Liver (tissue), 9 donors: Measurements from ENCODE around the gene ST7. TPM values are rescaled to one million over a fixed set of nuclear protein-coding genes. Genes with fewer than 3 reads are reported as not detected.

Experiments
- DNase-seq: peaks from one replicate; pipeline ENCODE4 v3.0.0-alpha.2; 2017; ENCODE audit warnings: low spot score
- H3K27ac ChIP-seq, 2 donors: one replicate each; pipeline ENCODE4 v1.7.0; 2013; ENCODE audit warnings: inconsistent platforms in 2 of 2, low read length in 2 of 2, control low read depth in 1 of 2, low read depth in 1 of 2, mild to moderate bottlenecking in 1 of 2
- H3K27me3 ChIP-seq, 4 donors: one replicate each; pipeline versions ENCODE4 v1.6.1 to v1.7.0; 2013; ENCODE audit warnings: low read length in 3 of 4, inconsistent platforms in 1 of 4, mild to moderate bottlenecking in 1 of 4, moderate library complexity in 1 of 4; ENCODE audit not compliant: control insufficient read depth in 4 of 4, insufficient read depth in 4 of 4
- H3K36me3 ChIP-seq, 4 donors: one replicate each; pipeline versions ENCODE4 v1.6.1 to v1.7.0; 2013; ENCODE audit warnings: low read length in 3 of 4, mild to moderate bottlenecking in 3 of 4, low read depth in 1 of 4, moderate library complexity in 1 of 4; ENCODE audit not compliant: control insufficient read depth in 4 of 4, insufficient read depth in 3 of 4
- H3K4me1 ChIP-seq, 4 donors: one replicate each; pipeline versions ENCODE4 v1.6.1 to v1.7.0; 2013; ENCODE audit warnings: low read length in 3 of 4, mild to moderate bottlenecking in 3 of 4, moderate library complexity in 1 of 4; ENCODE audit not compliant: control insufficient read depth in 4 of 4, insufficient read depth in 4 of 4
- H3K4me3 ChIP-seq, 3 donors: one replicate each; pipeline versions ENCODE4 v1.6.1 to v1.7.0; 2013; ENCODE audit warnings: low read length in 3 of 3, control low read depth in 1 of 3, low read depth in 1 of 3, mild to moderate bottlenecking in 1 of 3
- H3K9ac ChIP-seq, 2 donors: one replicate each; pipeline ENCODE4 v1.7.0; 2013; ENCODE audit warnings: low read length in 2 of 2, mild to moderate bottlenecking in 2 of 2, moderate library complexity in 2 of 2, control low read depth in 1 of 2, low read depth in 1 of 2
- H3K9me3 ChIP-seq, 4 donors: one replicate each; pipeline versions ENCODE4 v1.6.1 to v1.7.0; 2013; ENCODE audit warnings: low read length in 3 of 4; ENCODE audit not compliant: control insufficient read depth in 4 of 4
- ATF3 ChIP-seq: IDR thresholded peaks from 2 replicates; pipeline ENCODE4 v1.6.1; 2016; ENCODE audit warnings: antibody characterized with exemption
- CTCF ChIP-seq: fragments of 150-350 bp; IDR thresholded peaks from 2 replicates; pipeline ENCODE4 v1.5.1; 2017; ENCODE audit warnings: improper control_type of control experiment, low read depth, low read length; ENCODE audit not compliant: missing input control
- EGR1 ChIP-seq, 2 donors: IDR thresholded peaks; 2 replicates each; pipeline ENCODE4 v1.6.1; 2016 to 2018; ENCODE audit warnings: antibody characterized with exemption in 2 of 2, low read depth in 2 of 2
- FOXA1 ChIP-seq: IDR thresholded peaks from 2 replicates; pipeline ENCODE4 v1.6.1; 2016; ENCODE audit warnings: antibody characterized with exemption
- FOXA2 ChIP-seq: IDR thresholded peaks from 2 replicates; pipeline ENCODE4 v1.6.1; 2016; ENCODE audit warnings: antibody characterized with exemption
- GABPA ChIP-seq, 2 donors: IDR thresholded peaks in 1 of 2; conservative IDR thresholded peaks in 1 of 2; 2 replicates each; pipeline ENCODE4 v1.6.1; 2016; ENCODE audit warnings: antibody characterized with exemption in 2 of 2, mild to moderate bottlenecking in 1 of 2, moderate library complexity in 1 of 2
- HNF4G ChIP-seq: IDR thresholded peaks from 2 replicates; pipeline ENCODE4 v1.6.1; 2016; ENCODE audit warnings: antibody characterized with exemption
- MAX ChIP-seq: IDR thresholded peaks from 2 replicates; pipeline ENCODE4 v1.6.1; 2016; ENCODE audit warnings: antibody characterized with exemption
- NR2F2 ChIP-seq: IDR thresholded peaks from 2 replicates; pipeline ENCODE4 v1.6.1; 2016; ENCODE audit warnings: antibody characterized with exemption
- RAD21 ChIP-seq, 2 donors: IDR thresholded peaks; 2 replicates each; pipeline ENCODE4 v1.6.1; 2016; ENCODE audit warnings: antibody characterized with exemption in 2 of 2, mild to moderate bottlenecking in 2 of 2
- REST ChIP-seq: IDR thresholded peaks from 2 replicates; pipeline ENCODE4 v1.6.1; 2016; ENCODE audit warnings: antibody characterized with exemption, mild to moderate bottlenecking
- SP1 ChIP-seq: IDR thresholded peaks from 2 replicates; pipeline ENCODE4 v1.6.1; 2018; ENCODE audit warnings: antibody characterized with exemption, mild to moderate bottlenecking
- YY1 ChIP-seq: IDR thresholded peaks from 2 replicates; pipeline ENCODE4 v1.6.1; 2016; ENCODE audit warnings: antibody characterized with exemption, mild to moderate bottlenecking
- ZBTB33 ChIP-seq: IDR thresholded peaks from 2 replicates; pipeline ENCODE4 v1.6.1; 2016; ENCODE audit warnings: antibody characterized with exemption
- WGBS: extraction: QIAGEN DNeasy Blood & Tissue Kit; methylation state at CpG from one replicate; pipeline ENCODE4 v1.1.7; 2013; 5-methylcytosine and 5-hydroxymethylcytosine counted together
- polyA plus RNA-seq, 2 donors: library from polyadenylated mRNA; stranded (reverse) in 1 of 2; unstranded in 1 of 2; fragments of 200-250 nt in 1 of 2; fragments of >200 nt in 1 of 2; fragmentation: Nextera tagmentation in 1 of 2; extraction: Ambion mirVana in 1 of 2; gene quantifications; one replicate each; pipeline versions ENCODE4 v1.2.1 to v1.2.3, GENCODE V29; 2013 to 2015
- total RNA-seq, 2 donors: library from RNA; depleted of rRNA; stranded (reverse); fragments of >200 nt; gene quantifications; one replicate each; pipeline ENCODE4 v1.2.3, GENCODE V29; 2014
- donor health status: healthy.
- donor health status: healthy.
- donor health status: healthy.
- donor health status: healthy.
- donor health status: healthy.

ST7 gene
- total and polyA plus RNA-seq, 4 donors: 13.5 to 30.7 (median 22.6) TPM

GRCh38 chr7:117113871-117114270 is 160.6 kb downstream of the ST7 start:
- Histone ChIP-seq H3K4me3 (no peak overlapping the region), H3K4me1 (no peaks in the 10 kb centered on the region), H3K36me3 (no peaks in the 10 kb centered on the region), H3K9ac (no peak overlapping the region), H3K27me3 (no peaks in the 10 kb centered on the region), H3K9me3 (no peaks in the 10 kb centered on the region), H3K27ac (no peak overlapping the region)
- 93% methylated on average over 4 of the region's 4 CpGs for WGBS
- TF ChIP-seq EGR1 (IDR thresholded peaks at IDR 0.05; ENCODE audit: low read depth in 2 of 2) (no peak), YY1 (no peak), FOXA1 (no peak), HNF4G (no peak), RAD21 (IDR thresholded peaks at IDR 0.05) (no peak), FOXA2 (no peak), ATF3 (no peak), ZBTB33 (no peak), CTCF (no peak), MAX (no peak), REST (no peak), NR2F2 (no peak), SP1 (no peak)
- no peak for DNase-seq

GRCh38 chr7:117114272-117114671 is 161.0 kb downstream of the ST7 start:
- no peak overlapping the region for H3K27ac ChIP-seq
- H3K27me3 ChIP-seq: no peaks in the 10 kb centered on the region
- H3K36me3 ChIP-seq: no peaks in the 10 kb centered on the region
- TF ChIP-seq REST (no peak), FOXA2 (no peak), GABPA (IDR thresholded peaks at IDR 0.05 in 1 of 2, conservative IDR thresholded peaks at IDR 0.05 in 1 of 2) (no peak), FOXA1 (no peak), RAD21 (IDR thresholded peaks at IDR 0.05) (no peak)
- H3K4me3 ChIP-seq: no peak overlapping the region
- no peaks in the 10 kb centered on the region for H3K9me3 ChIP-seq
- 85% methylated on average over 1 of the region's 1 CpG for WGBS
- DNase-seq: no peak
- H3K9ac ChIP-seq: no peak overlapping the region
- no peaks in the 10 kb centered on the region for H3K4me1 ChIP-seq
